ENCODE data around the gene ZNF322.

Gene ZNF322

DNA sequence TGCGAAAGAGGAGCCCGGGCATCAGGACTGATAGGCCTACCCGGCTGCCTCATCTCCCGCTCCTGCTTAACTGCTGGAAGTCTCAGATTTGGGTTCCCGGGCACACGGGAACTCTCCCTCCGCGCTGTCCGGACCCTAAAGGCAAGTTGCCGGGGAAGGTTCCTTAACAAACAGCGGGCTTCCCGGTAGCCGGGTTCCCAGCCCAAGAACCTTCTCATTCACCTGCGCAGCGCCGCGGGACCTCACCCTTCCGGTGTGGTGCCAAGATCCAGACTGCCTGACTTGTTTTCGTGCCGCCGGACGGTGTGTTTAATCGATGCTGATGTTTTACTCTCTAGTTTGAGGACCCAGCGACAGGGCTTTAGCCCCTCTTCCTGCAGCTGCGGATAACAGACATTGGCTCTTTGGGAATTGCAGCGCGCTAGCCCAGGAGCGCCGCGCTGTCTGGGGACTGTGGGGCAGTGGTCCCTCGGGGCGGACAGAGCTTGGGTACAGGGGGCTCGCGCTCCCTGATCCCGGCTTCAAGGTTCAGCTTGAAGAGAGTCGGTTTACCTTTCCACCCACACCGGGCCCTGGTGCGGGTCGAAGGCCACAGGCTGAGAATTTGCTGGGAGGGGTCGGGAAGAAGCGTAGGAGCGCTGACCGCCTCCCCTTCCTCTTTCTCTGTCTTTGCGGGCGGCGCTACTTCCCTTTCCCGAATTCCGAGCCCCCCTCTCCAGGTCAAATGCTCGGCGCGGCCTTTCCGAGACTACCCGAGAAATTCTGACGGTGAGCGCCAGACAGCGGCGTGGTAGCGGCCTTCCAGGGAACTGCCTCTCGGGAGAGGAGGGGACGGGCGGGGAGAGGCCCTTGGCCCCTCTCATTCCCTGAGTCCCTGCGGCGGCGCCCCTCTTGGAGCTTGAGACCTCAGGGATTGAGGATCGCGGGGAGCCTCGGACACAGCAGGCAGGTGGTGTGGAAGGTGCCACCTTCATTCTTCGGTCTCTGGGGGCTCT, 45.6 kb downstream of the ZNF322 start:
- no peak for DNase-seq (ENCODE audit: low read depth)

DNA sequence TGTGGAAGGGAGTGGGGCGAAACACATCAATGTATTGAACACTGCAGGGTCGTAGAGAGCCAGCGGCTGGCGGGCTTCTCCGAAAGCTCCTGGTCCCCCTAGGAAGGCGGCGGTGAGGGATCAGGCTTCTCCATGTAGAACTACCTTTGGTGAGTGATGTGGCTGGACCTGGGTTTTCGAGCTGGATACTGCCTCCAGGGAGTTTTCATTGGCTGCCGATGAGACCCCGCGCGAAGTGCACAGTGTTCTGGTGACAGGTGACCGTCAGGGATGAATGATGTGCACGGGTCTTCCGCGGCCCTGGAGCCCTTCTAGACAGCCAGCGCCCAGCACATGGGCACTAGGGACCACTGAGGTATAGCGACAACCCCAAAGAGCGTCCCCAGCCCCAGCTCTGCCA, 46.3 kb downstream of the ZNF322 start:
- no peak for DNase-seq (ENCODE audit: low read depth)

DNA sequence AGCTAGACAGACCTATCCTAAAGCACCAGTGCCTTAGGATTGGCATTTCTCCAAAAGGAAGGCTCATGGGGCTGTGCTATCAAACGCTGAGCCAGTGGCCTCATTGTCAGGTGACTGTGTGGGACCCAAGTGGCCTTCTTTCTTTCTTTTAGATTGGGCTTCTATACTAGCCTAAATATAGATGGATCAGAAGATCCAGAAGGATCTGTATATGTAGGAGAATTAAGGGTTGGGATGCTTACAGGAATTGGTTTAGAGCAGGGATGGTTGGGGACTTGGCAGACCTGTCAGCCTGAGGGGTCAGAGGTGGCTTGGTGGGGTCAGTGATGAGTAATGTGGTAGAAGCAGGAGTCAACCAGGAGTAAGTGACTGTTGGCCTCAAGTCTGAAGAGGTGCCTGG, 47.9 kb downstream of the ZNF322 start:
- no peak for DNase-seq (ENCODE audit: low read depth)

DNA sequence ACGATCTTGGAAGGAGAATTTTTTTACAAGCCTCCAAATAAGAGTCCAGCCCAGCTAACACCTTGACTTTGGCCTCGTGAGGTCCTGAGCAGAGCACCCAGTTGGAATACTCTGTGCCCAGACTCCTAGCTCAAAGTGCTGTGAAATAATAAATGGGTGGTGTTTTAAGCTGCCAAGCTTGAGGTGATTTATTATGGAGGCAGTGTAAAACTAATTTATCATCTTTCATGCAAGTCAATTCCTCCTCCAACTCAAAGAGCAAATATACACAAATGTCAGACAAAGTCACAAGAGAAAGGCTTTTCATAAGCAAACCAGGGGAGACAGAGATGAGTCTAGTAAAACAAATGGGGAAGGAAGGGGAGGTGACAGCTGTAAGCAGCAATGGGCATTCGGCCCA, 50.1 kb downstream of the ZNF322 start:
- no peak for DNase-seq (ENCODE audit: low read depth)

DNA sequence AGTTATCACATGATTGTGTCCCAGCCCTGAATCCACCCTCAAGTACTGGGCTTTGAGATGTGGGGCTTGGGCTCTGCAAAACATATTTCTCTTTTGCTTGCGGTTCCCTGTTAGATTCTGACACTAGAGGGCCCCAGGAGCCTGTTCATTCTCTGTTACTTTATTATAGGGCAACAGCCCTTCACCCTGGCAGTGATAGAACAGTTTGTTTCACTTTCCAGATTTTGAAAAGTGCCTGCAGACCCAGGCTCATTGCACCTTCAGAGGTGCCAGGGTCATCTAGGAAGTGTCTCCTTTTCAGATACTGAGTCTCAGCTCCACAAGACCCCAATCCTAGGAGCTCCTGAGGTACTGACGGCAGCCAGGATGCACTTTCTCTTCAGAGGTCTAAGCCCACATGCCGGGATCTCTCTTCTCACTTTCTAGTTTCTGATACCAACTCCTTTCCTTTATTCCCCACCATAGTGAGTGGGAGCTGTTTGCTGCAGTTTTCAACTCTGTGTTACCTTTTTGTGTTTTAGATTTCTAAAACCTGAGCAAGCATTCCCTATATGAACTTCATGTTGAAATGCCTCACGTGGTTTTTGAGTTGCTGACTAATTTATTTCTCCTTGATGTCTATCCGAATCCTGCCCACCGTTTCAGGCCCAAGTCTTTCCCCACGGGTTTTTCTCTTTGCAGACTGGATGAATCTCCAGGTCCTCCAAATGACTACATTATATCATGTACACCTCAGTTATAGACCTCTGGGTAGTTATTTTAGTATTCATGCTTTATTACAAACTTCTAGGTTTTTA, 51.9 kb downstream of the ZNF322 start:
- DNase-seq (ENCODE audit: low read depth), result peak; percentile 48

DNA sequence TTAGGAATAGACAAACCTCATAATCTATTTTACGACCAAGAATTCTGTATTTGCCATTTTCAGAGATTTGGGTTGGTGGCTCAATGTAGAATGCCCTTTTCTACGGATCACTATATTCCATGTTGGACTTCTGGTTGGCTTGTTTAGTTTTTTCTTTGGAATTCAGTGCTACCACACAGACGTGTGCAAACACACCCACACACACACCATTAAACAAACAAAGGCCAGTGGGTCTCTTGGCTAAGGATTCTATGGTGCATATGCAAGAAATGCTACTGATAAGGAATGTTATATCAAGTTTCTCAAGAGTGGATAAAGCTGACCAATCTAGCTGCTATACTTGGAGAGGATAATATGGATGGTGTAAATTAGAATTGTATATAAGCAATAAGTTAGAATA, 54.7 kb downstream of the ZNF322 start:
- DNase-seq (ENCODE audit: low read depth), result no peak

DNA sequence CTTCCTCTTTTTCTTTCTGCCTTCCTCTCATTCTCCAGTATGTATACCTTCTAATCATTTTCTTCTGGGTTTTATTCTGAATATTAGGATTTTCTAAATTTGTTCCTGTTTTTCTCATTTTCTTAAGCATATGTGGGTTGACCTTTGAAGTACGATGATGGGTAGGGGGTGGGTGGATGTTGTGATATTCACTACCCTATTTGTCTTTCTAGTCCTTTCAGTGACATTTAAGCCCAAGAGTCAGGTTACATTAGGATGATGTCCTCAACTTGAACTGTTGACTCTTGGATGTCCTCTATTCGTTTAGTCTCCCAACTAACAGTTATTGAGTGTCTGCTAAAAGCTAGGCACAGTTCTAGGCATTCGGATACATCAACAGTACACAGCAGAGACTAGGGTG, 55.5 kb downstream of the ZNF322 start:
- DNase-seq (ENCODE audit: low read depth), result no peak

DNA sequence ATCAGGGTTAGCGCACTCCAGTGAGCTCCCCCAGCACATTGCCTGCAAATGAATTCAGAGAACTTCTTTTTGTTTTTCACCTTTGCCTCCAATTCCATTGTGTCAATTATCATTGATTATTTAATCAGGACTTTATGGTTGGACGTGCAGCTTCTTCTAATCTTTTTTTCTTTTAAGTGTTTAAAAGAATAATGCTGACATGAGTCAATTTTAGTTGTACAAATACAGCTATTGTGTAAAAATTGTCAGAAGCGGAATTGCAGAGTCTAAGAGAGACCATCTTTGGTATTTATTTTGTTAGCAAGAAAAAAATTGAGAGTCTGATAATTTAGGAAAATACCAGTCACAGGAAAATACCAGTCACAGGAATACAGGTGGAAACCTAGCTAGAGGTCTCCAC, 57.3 kb downstream of the ZNF322 start:
- no peak for DNase-seq (ENCODE audit: low read depth)

DNA sequence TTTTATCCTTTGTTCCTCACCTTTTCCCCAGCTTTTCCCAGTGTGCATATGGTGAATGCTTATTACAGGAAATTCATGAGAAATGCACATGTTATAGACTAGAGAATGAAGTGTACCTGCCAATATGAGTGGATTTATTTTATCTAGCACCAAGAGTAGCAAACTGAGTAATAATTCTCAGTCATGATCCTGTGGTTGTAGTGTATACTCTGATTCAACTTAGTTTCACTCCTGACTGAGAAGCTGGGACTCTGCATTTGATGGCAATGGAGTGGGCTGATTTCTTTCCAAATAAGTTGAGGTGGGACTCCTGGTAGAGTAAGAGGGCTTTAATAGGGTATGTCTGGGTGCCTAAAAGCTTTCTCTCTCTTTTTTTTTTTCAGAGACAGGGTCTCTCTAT, 58.8 kb downstream of the ZNF322 start:
- DNase-seq (ENCODE audit: low read depth), result no peak

DNA sequence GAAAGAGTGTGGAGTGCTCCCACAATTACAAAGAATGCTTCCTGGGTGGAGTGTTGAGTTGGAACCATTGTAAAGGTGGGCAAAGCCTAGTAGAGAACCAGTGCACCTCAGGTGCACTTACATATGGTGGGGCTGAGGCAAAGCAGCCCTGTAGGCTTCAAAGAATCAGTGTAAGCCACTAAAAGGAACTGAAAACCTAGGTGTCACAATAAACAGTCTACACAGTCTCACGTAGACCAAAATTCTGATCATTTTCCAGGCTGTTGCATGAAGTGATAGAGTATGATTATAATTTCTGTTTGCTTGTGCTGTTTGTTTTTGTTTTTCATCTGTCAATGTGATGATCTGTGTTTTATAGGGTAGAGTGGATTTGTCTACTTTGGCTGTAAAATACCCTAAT, 60.0 kb downstream of the ZNF322 start:
- no peak for DNase-seq (ENCODE audit: low read depth)

DNA sequence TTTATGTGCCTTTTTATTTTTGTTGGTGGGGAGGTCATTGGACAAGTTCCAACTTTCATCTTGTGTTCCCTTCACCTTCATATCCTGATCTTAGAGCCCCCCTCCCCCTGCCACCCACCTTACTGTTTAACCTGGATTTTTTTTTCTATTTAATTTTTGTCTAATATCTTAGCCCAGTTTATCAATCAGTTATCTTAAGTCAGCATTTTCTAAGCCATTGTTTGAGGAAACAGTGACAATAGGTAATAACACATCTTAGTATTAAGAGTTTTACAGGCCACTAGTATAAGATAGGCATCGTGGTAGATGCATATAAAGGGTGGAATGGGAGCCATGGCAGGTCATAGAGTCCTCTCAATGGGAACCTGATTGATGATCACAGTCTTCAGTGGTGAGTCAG, 60.4 kb downstream of the ZNF322 start:
- DNase-seq (ENCODE audit: low read depth), result no peak

DNA sequence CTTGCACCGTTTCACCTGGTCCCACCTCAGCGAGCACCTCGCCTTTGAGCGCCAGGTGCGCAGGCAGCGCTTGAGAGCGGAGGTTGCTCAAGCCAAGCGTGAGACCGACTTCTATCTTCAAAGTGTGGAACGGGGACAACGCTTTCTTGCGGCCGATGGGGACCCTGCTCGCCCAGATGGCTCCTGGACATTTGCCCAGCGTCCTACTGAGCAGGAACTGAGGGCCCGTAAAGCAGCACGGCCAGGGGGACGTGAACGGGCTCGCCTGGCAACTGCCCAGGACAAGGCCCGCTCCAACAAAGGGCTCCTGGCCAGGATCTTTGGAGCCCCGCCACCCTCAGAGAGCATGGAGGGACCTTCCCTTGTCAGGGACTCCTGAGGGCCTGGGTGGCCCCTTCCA, 61.3 kb downstream of the ZNF322 start:
- no peak for DNase-seq (ENCODE audit: low read depth)

DNA sequence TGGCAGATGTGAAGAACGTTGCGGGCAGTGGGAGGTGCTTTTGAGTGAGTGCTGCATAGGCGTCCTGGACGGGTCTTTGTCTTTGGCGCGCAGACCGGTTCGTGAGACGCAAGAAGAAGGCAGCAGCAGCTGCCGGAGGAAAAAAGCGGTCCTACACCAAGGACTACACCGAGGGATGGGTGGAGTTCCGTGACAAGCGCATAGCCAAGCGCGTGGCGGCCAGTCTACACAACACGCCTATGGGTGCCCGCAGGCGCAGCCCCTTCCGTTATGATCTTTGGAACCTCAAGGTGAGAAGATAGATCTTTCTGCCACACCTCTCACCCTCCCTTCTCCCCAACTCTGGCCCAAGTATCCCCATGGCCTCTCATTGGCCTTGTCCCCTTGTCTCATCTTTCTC, 61.7 kb downstream of the ZNF322 start:
- DNase-seq (ENCODE audit: low read depth), result no peak

DNA sequence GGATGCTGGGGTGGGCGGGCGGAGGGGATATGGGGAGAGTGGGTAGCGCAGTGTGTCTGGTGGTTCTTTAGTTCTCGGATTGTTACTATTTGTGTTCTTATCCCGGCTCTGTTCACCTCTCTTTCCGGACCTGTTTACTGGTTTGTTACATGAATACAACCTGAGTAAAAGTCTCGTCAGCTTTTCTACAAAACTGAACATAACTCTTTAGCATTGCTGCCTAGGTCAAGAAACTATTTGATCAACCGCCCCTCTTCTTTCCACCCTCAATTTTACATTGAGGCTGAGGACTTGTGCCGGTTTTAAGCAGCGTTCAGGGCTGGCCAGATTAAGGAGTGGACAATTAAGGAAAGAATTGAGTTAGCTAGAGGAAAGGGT, 62.2 kb downstream of the ZNF322 start:
- no peak for DNase-seq (ENCODE audit: low read depth)

DNA sequence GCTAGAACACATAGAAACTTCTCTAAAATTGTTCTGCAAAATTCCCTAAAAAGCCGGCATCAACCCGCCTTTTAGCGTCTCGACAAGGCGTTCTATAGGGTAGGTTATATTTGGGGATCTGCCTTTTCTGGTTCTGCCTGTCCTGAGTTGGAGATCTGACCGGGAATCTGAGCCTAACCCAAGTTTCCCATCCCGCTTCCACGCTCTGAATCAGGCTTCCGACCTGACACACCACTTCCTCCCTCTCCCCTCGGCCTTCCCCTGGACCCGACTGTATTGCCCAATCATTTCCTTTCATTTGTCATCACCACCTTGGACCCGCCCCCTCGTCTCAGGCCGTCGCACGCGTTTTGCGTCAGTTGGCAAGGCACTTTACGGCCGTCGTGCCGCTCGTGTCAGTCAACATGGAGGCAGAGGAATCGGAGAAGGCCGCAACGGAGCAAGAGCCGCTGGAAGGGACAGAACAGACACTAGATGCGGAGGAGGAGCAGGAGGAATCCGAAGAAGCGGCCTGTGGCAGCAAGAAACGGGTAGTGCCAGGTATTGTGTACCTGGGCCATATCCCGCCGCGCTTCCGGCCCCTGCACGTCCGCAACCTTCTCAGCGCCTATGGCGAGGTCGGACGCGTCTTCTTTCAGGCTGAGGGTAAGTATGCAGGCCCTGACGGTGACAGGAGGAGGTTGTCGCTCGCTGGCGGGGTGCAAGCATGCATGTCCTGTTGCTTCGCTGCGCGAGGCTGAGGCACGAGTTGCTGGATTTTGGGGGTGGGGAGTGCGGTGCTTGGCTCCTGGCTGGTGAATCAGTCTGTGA, 62.8 kb downstream of the ZNF322 start, which contains the start of gene ABT1:
Gene ABT1 (plus strand): TSS at position 375 of the 810 bp plus-strand sequence. CDS start 30 bp downstream, at position 405.
- DNase-seq (ENCODE audit: low read depth), result peak; percentile 95

DNA sequence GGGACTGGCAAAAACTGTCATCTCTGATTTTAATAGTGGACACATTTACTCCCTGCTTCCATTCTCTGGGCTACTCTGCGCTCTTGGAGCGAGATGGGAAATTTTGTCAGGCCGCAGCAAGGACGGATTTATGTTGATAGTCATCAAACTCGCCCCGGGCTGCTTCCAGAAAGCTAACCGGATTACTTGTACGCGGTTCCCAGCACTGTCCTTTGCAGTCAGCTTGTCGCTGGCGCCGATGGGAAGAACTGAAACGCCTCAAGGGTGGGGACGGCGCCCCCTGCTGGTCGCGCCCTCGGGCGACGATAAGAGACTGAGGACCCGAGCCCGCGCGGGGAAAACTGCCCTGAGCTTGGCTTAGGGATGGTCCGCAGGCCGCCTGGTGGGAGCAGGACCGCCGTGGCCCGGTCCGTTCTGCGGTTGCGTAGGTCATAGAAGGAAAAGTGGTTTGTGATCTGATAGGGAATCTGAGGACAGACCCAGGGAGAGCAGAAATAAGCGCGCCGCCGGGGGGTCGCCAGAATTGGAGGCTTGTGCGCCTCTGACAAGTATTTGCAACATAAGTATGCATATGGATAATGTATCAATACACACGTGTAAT, 63.8 kb downstream of the ZNF322 start:
- peak; percentile 54 for DNase-seq (ENCODE audit: low read depth)

DNA sequence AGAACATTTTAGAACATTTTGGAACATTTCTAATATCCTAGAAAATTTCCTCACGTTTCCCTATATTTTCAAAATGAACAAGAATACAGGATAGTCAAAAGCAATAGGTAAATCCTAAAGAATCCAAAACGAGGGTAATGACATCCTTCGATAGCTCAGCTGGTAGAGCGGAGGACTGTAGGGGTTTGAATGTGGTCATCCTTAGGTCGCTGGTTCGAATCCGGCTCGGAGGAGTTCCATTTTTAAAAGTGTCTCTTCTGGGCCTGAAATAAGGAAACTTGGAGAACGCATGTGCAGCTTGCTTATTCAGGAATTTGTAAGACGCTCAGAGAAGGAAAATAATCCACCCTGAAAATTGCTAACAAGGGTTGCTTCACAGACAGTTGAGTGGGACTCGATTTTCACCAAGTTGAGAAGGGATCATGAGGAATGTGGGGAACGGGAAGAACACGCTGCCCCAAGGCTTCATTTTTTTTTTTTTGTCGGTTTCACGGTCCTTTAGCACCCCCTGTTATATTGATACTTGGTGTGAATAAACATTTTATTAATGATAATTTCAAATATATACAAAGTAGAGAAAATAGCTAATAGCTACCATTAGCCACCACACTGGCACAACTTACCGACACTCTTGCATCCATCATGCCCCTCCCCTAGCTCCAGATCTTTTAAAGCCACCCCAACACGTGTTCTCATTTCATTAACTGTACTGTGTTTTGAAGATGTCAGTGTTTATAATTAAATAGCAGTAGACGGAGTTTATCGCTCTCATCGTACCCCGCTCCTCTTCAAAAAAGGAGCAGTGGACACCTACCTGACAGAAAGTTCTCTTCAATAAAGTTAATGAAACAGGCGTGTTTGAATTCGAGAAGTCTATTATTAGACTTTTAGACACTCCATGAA, 64.6 kb downstream of the ZNF322 start:
- DNase-seq (ENCODE audit: low read depth), result peak; percentile 83

DNA sequence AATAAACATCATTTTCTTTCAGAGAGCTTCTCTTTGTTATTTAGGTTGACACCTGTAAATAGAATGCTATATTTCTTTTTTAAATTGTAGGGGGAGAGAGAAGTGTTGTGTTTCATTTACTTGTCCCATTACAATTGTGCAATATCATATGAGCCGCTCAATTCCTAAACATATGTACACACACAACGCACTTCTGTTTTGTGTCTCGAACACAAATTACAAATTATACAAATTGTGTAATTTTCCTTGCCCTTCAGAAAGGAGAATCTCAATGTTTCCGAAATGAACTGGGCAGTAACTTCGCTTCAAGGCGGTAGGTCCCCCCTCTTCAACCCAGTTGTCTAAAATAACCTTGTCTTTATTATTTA, 65.4 kb downstream of the ZNF322 start:
- DNase-seq (ENCODE audit: low read depth), result no peak

DNA sequence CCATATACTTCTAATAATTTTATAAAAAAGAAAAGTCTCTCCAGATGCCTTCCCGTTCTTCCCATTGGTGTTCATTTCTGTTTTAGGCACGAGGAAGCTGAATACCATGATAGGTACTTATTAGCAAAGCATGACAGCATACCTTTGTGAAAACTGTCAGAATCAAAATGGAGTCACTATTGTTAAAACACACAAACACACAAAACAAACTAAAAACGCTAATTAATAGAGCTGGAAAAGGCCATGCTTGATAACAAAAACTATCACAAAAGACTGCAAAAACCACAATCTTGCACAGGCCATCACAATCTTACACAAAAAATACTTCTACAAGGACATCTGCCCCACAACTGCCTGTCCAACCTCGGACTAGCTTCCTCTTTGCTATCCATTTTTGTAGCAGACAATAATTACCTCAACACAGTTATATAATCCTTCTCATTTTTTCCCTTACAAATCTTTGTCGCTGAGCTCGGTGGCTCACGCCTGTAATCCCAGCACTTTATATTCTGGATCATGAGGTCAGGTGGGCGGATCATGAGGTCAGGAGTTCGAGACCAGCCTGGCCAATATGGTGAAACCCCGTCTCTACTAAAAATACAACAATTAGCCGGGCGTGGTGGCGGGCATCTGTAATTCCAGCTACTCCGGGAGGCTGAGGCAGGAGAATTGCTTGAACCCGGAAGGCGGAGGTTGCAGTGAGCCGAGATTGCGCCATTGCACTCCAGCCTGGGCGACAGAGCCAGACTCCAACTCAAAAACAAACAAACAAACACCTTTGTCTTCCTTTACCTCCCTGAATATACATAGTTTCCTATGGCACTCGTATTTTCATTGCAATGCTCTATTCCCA, 66.0 kb downstream of the ZNF322 start:
- DNase-seq (ENCODE audit: low read depth), result no peak

DNA sequence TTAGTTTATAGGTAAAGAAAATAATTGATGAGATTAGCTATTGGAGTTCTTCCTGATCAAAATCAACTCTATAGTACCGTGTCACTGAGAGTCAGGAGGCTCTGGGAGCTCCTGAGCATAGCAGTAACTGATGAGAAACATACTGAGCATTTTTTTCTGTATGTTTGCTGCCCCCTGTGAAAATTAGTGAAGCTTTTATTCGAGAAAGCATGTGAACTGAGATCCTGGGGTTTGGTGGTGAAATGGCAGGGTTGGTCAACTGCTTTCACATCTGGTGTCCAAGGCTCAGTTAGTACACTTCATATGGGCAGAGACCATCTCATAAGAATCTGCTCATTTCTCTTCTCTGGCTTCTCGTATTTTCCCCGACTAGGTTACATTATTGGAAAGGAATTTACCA, 66.9 kb downstream of the ZNF322 start:
- no peak for DNase-seq (ENCODE audit: low read depth)
